SKM-1 treated with dmso at 0.1 percent for 144 hours (cell line): ENCODE data around the gene FKBP9.
"Not testable (repeated sequence)": the region's sequence is repeated elsewhere in the genome, so short reads cannot be mapped to it uniquely, and the experiment has no call there.

Source experiments
- DNase-seq: peaks from one replicate; lab custom pipeline; 2025; ENCODE audit not compliant: unreplicated experiment; lab: John Stamatoyannopoulos, UW

FKBP9 gene

DNA sequence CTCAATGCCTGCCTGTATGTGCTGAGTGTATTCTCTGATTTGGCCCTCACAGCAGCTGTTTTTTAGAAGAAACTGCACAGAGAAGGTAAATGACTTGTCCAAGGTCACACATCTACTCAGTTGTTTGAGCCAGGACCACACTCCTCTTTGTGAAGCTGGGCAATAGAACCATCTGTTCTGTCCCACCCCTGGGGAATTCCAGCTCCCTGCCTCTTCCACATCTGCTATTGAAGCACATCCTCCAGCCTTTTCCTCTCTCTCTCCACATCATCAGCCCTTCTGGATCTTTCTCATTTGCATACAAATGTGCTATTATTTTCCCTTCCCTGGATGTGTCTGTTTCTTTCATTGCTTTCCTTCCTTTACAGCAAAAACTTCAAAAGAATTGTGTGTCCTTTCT, 45.9 kb downstream of the FKBP9 start:
- not testable (repeated sequence) for DNase-seq

GRCh38 chr7:33004104-33004616, 46.9 kb downstream of the FKBP9 start:
- DNase-seq = not testable (repeated sequence)

DNA sequence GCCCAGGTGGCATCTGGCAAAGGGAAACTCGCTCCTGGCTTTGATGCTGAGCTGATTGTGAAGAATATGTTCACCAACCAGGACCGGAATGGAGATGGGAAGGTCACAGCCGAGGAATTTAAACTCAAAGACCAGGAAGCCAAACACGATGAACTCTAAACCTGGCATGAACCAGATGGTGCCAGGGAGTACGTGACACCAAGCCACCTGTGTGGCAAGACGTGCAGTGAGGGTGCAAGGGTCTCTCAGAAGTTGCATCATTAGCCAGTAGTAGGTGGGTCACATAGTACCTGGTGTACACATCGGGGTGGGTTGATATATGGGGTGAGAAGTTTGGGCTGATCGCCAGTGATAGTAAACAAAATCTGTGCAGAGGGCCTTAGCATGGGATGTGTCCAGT, 48.0 kb downstream of the FKBP9 start:
- not testable (repeated sequence) for DNase-seq

DNA sequence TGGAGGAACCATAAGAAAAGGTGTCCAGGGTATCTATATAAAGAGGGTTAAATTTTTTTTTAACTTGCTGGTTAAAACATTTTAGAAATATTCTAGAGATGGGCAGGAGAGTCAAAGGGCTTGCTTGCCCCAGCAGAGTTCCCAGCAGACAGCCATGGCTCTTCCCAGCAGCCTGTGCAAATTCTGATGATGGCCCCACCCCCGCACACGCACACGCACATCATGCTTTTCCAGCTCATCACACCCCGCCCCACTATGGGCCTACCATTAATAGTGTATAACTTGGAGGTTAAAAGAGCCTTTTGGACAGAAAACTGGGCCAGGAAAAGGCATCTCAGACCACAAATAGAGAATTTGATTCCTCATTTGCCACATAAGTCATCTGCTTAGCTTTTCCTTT, 48.5 kb downstream of the FKBP9 start:
- DNase-seq = not testable (repeated sequence)

DNA sequence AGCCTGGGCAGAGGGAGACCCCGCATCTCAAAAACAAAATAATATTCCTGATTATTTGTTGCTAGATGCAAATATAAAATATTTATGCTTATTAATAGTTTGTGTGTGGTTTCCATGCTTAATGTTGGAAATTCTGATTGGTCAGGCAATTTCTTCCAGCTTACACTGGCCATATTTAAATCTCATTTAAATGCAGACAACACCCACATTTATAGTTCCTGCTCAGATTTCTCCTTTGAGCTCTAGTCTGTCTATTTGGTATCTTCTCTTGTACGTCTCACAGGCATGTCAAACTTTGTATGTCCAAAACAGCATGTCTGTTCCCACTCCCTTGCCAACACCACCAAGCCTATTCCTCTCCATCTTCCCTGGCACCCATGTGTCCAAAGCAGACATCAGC, 52.5 kb downstream of the FKBP9 start:
- DNase-seq = no peak

DNA sequence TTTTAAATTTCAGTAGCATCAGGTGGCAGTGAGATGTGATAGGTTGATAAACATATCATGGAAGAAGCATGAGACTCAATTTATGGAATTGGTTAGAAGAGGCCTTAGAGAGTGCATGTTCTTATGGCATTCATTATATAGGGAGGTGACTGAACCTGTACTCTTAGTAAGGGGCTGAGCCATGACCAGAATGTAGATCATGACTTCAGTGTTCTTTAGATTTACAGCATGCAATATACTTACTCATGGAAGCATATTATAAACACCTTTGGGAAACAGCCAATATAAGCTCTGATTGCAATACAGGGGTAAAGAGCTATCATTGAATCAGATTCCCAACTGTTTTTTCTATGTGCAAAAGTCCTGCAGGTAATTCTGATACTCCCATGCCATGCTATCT, 55.1 kb downstream of the FKBP9 start:
- no peak for DNase-seq

DNA sequence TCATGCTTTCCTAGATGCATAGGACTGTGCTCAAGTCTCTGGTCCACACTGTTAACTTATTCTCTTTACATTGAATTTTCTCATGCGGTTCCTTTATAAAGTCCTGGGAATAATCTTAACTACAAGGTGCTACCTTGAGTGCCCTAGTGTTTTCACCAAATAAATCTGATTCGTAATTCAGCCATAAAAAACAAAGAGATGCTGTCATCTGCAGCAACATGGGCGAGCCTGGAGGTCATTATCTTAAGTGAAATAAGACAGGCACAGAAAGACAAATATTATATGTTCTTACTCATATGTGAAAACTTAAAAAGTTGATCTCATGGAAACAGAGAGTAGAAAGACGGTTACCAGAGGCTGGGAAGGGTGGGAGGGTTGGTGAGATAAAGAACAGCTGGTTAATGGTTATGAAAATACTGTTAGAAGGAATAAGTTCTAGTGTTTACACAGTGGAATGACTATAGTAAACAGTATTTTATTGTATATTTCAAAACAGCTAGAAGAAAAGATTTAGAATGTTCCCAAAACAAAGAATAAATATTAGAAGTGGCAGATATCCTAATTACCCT, 67.0 kb downstream of the FKBP9 start:
- no peak for DNase-seq

DNA sequence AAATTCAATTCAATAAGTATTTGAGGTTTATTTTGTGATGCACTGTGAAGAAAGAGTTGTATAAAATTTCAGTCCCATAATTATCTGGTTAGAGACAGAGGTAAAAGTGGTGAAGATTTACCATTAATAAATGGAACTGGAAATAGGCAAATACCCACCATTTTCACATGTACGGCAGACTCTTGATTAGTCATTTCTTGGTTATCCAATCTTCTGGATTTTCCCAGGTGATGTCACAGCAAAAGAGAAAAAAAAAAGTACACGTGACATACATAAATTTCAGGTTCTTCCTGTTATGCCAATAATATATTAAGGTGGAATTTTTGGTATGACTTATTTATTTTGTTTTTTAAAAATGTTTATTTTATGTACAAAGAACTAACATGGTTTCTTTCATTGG, 78.5 kb downstream of the FKBP9 start:
- DNase-seq = no peak

DNA sequence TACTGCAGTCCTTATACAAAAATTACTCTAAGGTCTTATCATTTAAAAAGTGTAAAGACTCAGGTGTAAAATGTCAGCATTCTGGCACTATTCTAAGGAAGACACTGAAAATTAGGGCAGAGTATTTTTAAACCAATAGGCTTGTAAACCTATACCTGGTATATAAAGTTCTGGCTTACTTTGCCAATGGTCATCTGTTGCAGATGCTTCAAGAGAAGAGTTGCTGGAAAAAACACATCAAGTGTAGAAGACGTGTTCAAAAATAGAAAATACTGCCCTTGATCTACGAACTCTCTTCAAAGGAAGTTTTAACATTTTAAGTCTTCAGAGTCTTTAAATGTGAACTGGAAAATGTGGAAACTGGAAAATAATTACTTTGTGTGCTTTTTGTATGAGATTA, 81.4 kb downstream of the FKBP9 start:
- no peak for DNase-seq

DNA sequence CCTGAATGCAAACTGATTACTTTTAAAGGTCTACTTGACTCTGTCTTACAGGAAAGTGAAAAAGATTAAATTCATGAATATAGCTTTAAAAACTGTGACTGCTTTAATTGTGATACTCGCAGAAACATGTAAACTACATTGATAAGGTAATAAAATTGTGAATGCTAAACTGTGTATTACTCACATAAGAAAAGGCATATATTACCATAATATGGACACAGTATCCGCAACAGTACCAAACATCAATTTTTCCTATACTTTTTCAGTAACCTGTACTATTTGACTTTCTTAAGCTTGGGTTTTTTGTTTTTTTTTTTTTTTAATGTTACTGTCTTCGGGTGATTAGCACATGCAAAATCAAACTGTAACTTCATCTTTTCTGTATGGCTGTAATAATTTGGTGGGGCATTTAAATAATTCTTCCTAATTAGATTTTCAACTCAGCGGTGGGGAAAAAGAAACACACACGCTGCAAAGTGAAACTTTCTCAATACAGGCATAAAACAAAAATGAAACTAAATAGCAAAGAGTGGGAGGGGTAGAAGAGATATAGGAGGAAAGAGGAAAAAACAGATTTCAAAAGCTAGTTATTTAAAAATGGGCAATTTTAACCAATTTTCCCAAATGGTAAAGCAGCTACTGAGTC, 82.1 kb downstream of the FKBP9 start:
- no peak for DNase-seq

DNA sequence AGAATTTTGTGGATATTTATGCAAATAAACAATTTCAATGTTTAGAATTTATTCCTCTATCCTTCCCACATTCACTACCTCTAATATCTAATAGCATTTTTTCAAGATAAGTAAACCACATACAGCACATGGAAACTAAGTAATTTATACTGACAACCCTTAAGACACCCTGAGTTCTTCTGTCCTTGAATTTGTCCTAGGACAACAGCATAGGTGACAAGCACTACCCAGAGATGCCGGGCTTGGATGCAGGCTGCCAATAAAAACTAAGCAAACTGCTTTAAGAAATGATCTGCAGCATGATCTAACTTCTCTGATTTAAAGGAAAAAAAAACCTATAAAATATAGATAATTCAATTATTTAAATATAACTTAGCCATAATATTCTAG, 82.7 kb downstream of the FKBP9 start:
- no peak for DNase-seq

DNA sequence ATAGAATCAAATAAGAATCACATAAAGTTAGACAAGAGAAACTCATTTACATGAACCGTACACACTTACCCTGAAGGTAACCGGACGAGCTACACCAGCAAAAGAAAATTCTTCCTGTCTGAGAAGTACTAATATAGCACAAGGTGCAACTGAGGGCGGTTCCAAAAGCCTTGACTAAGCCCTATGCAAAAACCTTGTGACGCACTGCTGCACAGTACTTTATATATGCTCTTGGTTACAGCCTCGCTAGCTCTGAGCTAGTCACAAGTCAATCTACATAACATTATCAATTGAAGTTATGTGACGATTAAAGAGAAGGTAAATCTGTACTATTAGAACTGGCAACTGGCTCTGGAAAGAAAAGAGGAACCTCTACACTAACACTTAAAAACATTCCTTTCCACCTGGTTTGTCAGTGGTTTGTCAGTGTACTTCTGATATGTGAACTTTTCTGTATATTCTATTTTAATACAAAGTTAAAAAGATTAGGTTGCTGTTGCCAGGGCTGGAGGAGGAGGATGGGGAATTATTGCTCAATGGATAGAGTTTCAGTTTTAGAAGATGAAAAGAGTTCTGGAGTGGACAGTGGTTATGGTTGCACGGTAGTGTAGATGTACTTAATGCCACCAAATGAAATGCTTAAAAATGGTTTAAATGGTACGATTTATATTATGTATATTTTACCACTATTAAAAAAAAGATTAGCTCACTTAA, 83.7 kb downstream of the FKBP9 start:
- DNase-seq = peak; percentile 62

DNA sequence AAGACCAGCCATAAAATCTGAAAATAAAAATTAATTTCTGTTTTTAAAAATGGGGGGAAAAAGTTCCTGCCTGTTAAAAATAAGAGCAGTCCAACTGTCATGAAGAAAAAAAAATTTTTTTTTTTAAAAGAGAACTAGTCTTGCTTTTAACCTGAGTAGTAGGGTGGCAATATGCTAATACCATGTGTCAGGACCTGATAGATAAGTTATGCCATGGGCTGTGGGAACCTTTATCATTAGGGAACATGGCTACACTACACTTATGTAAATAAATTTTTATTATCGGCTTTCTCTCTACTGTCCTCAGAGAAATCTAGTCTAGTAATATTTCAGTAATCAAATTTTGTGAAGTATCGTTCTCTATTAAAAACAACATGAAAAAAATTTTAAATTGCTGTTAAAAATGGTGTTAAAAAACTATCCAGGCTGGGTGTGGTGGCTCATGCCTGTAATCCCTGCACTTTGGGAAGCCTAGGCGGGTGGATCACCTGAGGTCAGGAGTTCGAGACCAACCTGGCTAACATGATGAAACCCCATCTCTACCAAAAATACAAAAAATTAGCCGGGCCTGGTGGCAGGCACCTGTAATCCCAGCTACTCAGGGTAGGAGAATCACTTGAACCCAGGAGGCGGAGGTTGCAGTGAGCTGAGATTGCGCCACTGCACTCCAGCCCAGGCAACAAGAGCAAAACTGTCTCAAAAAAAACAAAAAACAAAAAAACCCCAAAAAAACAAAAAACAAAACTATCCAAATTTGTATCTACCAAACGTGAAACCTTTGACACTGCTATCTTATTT, 84.6 kb downstream of the FKBP9 start:
- DNase-seq = no peak

DNA sequence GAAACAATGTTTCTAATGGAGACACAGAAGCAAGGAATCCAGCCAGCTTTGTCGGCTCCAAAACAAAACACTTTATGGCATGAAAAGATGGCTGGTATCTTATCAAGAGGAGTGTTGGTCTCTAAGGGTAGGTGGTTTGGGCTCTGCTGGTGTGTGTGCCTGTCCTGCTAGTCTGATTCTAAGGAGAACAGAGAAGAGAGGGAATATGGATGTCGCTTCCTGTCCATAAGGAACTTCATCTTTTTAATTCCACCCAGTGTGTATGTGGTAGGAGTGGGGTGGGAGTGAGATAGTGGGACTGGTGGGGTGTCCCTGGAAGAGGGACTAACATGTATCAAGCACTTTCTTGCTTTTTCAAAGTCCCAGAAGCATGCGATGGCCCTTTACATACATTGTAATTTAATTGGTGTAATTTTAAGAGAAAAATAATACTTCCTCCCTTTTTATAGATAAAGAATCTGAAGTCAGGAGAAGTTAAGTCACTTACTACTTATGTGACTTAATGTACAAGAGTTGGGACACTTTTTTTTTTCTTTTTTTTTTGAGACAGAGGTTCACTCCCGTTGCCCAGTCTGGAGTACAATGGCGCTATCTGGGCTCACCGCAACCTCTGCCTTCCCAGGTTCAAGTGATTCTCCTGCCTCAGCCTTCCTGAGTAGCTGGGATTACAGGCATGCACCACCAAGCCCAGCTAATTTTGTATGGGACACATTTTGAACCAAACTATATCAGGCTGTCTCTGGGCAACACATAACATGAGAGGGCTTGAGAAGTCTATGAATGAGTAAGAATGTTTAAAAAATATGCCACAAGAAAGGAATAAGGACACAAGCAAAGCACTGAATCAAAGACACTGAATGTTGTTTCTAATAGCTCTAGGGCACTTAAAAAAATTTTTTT, 86.5 kb downstream of the FKBP9 start:
- DNase-seq = no peak

GRCh38 chr7:33044401-33044718, 87.1 kb downstream of the FKBP9 start:
- no peak for DNase-seq

GRCh38 chr7:33044986-33045385, 87.7 kb downstream of the FKBP9 start:
- DNase-seq = no peak

GRCh38 chr7:33048257-33048656, 91.0 kb downstream of the FKBP9 start:
- DNase-seq = no peak

DNA sequence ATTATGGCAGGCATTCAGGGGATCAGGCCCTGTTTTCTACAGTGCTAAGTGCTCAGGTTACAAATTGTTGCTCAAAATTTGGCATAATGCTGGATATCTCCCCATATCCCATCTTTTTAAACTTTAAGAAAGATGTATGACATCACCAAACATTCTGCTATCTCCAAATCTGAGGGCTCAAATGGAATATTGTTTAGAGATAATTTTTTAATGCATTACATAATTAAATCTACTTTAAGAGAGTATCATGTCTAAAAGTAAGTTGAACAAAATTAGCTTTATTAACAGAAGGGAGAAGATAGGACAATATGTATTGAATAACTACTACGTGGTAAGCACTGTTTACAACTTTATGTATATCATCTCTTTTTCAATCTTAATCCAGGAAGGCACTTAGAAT, 91.5 kb downstream of the FKBP9 start:
- no peak for DNase-seq

DNA sequence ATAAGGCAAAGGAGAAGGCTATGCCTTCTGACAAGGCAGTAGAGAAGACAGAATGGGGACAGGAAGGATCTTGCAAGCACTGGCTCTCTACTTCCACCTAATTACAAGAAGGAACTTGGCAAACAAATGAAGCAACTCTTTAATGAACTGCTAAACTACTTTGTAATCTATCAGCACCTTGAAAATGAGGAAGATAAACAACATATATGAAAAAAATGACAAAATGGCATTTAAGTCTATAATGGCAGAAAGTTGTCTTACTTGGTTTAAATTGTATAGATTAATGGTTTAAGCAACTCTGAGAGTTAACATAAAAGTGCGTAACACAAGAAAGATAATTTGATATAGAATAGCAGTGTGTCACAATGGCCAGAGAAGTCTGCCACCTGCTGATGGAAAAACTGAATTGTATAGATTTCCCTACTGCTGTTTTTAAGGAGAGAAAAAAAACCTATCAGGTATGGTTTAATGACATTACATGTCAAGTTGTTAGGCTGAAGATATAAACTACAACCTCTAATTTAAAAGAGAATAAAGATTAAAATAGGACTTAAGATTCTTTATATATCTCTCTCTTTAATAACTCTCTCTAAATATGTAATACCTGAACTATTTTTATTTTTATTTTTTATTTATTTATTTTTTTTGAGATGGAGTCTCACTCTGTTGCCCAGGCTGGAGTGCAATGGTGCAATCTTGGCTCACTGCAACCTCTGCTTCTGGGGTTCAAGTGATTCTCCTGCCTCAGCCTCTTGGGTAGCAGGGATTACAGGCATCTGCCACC, 93.5 kb downstream of the FKBP9 start:
- DNase-seq = peak; percentile 90

DNA sequence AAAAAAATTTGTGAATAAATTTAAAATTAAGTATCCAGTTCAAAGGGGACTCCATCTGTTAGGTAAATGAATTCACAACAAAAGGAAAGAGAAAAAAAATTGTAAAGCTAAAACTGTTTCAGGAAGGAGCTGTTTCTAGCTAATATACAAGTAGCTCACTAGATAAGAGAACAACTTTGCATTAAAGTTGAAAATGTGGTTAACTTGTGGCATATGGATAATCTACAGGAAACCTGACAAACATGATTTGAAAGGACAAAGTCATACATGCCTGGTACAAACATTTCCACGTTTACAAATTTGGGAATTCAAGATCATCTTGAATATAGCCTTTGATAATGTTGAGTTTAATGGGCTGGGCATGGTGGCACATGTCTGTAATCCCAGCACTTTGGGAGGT, 96.5 kb downstream of the FKBP9 start:
- DNase-seq = no peak
